C4-2B (cell line): ENCODE measurements around the gene RASGRP1.

Source experiments
- ZFX ChIP-seq: fragments of 450-650 bp; IDR thresholded peaks from 2 replicates; pipeline ENCODE4 v1.6.1; 2017
- TF ChIP-seq, protein P1 (sequence below): fragments of 450-650 bp; conservative IDR thresholded peaks from 2 replicates; pipeline ENCODE4 v1.5.1; 2017; ENCODE audit warnings: mild to moderate bottlenecking

DNA sequence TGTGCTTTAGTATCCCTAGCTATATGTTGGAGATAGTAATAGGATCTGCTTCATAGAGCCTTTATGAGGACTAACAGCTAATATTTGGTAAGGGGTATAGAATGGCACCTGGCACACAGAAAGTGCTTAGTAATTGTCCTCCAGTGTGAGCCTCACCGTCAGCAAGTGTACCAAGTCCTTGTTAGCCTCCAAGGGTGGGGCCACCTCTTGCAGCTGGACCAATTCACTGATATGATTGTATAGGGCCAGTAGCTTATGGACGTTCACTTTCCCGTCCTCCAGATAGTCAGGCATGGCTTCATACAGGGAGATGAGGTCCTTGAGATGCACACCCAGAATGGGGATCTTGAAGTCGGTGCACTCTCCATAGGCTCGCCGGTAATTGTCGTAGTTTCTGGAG is 57.0 kb downstream of the RASGRP1 start:
- TF ChIP-seq, protein P1, sequence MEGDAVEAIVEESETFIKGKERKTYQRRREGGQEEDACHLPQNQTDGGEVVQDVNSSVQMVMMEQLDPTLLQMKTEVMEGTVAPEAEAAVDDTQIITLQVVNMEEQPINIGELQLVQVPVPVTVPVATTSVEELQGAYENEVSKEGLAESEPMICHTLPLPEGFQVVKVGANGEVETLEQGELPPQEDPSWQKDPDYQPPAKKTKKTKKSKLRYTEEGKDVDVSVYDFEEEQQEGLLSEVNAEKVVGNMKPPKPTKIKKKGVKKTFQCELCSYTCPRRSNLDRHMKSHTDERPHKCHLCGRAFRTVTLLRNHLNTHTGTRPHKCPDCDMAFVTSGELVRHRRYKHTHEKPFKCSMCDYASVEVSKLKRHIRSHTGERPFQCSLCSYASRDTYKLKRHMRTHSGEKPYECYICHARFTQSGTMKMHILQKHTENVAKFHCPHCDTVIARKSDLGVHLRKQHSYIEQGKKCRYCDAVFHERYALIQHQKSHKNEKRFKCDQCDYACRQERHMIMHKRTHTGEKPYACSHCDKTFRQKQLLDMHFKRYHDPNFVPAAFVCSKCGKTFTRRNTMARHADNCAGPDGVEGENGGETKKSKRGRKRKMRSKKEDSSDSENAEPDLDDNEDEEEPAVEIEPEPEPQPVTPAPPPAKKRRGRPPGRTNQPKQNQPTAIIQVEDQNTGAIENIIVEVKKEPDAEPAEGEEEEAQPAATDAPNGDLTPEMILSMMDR = no peak
- TF ChIP-seq ZFX = no peak
